NCI-H446 treated with DMSO at 0.1 percent for 48 hours (cell line): Measurements from ENCODE around the gene CCT2.

Experiments used
- DNase-seq: peaks from one replicate; lab custom pipeline; 2025; lab: John Stamatoyannopoulos, UW

The CCT2 gene

DNA sequence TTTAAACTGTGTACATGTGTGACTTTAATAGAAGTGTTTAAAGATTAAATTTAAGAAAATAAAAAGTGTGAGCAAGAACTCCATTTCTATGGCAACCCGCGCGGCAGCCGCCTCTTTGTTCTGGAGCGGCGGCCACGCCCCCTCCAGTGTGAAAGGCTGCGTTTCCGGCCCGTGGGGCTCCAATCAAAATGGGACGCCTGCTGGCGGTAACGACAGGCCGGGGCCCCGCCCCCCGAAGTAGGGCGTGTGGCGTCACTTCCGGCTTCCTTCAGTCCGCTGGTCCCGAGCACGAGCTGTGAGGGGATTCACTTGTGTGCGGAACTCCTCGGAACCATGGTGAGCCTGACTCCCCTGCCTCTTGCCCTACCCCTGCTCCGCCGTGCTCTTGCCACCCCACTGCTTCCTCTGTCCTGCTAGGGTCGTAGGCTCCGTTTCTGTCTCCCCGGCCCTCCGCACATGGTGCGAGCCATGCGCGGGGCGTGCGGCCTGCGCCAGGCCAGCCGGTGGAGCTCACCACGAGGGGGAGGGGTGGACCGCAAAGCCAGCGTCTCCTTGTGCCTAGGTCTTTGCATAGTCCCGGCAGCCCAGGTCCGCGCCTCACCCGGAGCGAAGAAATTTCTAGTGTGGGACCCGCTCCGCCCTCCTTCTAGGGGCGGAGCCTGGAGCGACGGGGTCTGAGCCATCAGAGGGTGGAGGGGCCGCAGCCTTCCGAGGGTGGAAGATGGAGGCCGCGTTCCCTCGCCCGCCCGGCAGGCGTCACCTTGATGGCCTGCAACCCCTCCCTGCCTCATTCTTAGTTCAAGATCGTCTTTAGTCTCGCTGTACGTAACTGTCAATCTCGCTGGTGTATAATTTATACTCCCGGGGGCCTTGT is at the start of gene CCT2:
CCT2 (plus strand) TSS at position 271 of the 874 bp plus-strand sequence; CDS start at position 334, 63 bp downstream.
- peak; percentile 88 for DNase-seq

DNA sequence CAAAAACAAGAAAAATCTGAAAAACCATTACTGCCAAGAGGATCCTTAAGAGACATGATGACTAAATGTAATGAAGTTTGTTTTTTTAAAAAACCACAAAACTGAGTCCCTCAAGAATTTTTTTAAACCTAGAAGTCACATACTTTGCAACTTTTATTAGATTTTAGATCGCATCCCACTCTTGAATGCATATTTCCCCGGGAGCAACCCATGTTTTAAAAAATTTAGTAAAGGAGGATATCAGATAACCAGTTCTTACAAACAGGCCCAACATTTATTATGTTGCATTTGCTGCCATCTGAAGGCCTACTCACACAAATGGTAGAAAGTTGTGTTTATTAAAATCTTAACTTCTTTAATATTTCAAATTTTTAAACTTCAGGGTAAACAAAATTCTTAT is 44.3 kb upstream of the CCT2 start:
- no peak for DNase-seq

DNA sequence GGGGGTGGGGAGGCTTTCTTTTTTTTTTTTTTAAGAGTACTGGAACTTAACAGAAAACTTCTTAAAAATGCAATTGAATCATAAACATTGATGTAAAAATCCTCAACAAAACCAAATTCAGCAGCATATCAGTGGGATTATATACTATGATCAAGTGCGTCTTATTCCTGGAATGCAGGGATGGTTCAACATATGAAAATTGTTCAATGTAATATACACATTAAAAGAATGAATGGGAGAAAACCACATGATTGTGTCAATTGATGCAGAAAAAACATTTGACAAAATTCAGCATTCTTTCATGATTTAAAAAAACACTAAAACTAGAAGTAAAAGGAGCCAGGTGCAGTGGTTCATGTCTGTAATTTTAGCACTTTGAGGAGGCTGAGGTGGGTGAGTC is 41.2 kb upstream of the CCT2 start:
- DNase-seq: no peak

GRCh38 chr12:69545081-69545480 is 40.2 kb upstream of the CCT2 start:
- DNase-seq: no peak

- DNase-seq: no peak
Observed at GRCh38 chr12:69546693-69547438, 38.4 kb upstream of the CCT2 start.

- no peak for DNase-seq
Observed at GRCh38 chr12:69548687-69549086, 36.6 kb upstream of the CCT2 start.

GRCh38 chr12:69550569-69551350 is 34.5 kb upstream of the CCT2 start:
- no peak for DNase-seq

DNA sequence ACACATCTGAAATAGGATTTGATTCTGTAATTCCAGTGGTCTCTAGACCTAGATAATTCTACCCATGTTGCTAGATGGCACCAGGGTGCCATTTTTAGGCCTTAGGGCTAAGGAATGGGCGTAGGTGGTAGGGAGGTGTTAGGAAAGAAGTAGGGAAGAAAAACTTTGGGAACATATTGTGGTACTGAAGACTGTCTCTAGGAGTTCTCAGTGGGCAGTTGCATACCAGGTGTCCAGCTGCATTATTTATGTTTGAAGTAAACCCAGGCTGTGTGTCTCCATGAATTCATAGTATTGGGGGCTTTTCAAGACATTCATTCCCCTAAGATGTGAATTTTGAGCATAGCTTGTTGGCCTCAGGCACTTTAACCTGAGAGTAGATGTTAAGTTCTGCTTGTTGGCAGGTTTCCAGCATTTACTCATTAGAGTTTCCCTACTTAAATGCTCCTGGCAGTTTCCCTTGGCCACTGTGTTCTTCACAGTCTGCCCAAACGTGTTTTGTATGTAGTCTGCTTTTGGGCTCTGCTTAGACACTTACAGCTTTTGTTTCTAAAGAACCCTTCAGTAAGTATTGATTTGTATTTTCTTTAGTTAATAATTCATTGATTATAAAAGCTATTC is 31.5 kb upstream of the CCT2 start:
- DNase-seq: peak; percentile 56

GRCh38 chr12:69555461-69555860 is 29.8 kb upstream of the CCT2 start:
- DNase-seq: no peak

DNA sequence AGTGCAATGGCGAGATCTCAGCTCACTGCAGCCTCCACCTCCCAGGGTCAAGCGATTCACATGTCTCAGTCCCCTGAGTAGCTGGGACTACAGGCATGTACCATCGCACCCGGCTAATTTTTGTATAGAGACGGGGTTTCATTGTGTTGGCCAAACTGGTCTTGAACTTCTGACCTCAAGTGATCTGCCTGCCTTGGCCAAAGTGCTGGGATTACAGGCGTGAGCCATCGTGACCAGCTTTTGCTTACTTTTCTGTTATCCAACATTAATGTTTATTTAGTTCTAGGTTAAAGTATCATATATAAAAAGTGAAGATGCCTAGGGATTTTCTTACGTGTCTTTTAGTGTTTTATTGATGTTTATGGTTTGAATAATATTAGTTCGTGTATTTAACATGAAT is 28.9 kb upstream of the CCT2 start:
- no peak for DNase-seq

- DNase-seq: no peak
Observed at GRCh38 chr12:69563166-69563762, 22.0 kb upstream of the CCT2 start.

DNA sequence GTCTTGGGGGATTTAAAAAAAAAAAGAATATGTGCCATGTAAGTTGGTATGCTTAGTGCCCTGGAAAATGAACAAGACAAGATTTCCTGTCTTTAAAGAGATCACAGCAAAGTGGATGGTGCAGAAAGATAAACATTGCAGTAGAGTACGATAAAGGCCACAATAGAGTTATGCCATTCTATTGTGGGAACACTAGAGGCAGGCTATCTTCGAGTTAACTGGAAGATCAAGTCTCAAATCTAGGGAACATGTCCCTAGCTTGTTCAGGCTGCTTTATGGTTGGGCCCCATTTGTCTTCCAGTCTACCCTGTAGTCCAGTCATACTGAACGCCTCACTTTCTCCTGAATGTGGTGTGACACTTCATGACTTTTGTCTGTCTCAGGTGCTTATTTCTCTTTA is 18.7 kb upstream of the CCT2 start:
- DNase-seq: no peak

DNA sequence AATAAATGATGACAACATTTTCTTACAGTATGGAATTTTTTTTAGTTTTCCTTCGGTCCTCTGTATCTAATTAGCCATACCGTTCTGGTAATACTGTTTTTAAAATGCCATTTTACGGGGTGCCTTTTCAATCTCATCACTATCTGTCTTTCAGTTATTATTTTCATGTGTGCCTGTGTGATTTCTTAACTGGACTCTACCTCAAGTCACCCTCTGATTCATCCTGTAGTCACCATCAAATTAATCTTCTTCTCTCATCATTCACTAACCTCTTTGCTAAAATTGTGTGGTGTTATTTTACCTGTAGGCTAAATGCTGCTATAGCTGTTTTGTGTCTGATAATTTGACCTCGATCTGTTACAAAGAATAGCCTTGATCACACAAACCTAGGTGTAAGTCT is 16.0 kb upstream of the CCT2 start:
- DNase-seq: no peak

DNA sequence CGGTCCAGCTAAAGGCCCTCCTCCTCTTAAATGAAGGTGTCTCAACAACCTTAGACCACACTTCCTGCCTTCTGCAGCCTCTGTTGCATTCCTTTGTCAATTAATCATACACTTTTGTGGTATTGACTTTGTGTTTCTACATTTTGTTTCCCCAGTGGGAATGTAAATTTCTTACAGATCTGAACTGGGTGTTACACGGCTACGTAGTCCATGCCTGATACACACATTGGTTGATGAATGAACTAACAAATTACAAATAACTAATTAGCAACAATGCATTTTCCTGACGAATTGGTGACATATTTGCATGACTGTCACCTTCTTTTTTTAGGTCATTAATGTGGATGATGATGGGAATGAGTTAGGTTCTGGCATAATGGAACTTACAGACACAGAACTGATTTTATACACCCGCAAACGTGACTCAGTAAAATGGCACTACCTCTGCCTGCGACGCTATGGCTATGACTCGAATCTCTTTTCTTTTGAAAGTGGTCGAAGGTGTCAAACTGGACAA is 15.2 kb upstream of the CCT2 start:
- no peak for DNase-seq

- no peak for DNase-seq
Observed at GRCh38 chr12:69570545-69571399, 14.5 kb upstream of the CCT2 start.

DNA sequence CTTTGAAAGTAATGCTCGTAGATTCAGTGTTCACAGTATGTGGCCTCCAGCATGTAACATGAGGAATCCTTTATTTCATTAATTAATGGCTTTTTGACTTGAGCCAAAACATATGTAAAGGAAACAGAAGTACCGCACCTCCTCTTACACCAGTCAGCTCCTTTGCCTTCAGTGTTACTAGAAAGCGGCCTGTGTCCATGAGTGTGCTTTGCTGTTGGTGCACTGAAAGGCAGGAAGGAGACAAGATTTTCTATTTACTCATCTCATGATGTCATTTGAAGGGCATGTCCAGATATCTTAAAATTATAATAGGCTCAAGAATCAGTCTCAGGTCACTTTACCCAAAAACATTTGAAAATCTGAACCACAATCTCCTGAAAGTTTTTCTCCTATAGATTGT is 9.9 kb upstream of the CCT2 start:
- DNase-seq: no peak

DNA sequence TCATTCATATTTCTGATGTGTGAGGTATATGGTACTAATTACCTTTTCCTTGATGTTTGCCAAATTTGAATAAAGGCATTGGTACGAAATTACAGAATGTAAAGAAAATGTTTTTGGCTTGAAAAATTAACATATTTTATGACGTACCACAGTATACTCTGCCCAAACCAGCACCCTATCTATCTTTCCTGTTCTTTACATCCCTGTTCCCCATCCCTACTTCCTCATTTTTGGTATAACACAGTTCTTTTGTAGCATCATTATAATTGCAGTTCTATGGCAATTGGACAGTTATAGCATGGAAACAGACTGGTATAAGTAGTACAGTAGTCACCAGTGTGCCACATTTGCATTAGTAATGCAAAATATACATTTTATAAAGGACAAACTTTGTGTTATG is 7.0 kb upstream of the CCT2 start:
- no peak for DNase-seq

GRCh38 chr12:69579029-69579428 is 6.2 kb upstream of the CCT2 start:
- DNase-seq: no peak

GRCh38 chr12:69580074-69580473 is 5.2 kb upstream of the CCT2 start:
- DNase-seq: no peak

GRCh38 chr12:69583203-69583602 is 2.1 kb upstream of the CCT2 start:
- DNase-seq: no peak
